ENCODE results near the gene EPB41L2. TPM values are rescaled to one million over a fixed set of nuclear protein-coding genes. Genes with fewer than 3 reads are reported as not detected.

The EPB41L2 gene
- total and polyA plus RNA-seq, 2 experiments from 2014 or later = 27.4 to 35.8 TPM

- Histone ChIP-seq H3K9me2 (replicated peaks; ENCODE audit: insufficient read depth) (no peaks in the 10 kb centered on the region), H3K27ac (no peak overlapping the region), H3K4me3 (no peak overlapping the region), H3K4me1 (ENCODE audit: insufficient read depth) (no peaks in the 10 kb centered on the region), H3K36me3 (replicated peaks; ENCODE audit: insufficient read depth, low read depth) (no peaks in the 10 kb centered on the region), H3K27me3 (no peaks in the 10 kb centered on the region), H4K20me1 (ENCODE audit: insufficient read depth, poor library complexity, severe bottlenecking) (no peaks in the 10 kb centered on the region), H3K79me2 (no peaks in the 10 kb centered on the region), H3K4me2 (no peak overlapping the region), H2AFZ (no peak overlapping the region), H3K9me3 (ENCODE audit: low read depth) (no peaks in the 10 kb centered on the region)
- 72% methylated on average over 1 of the region's 1 CpG for WGBS (ENCODE audit: low lambda C conversion rate, missing lambda C conversion rate)
- no peak for TF ChIP-seq EZH2phosphoT487 (IDR thresholded peaks at IDR 0.05; ENCODE audit: low read depth, severe bottlenecking, unreplicated experiment)
- TF ChIP-seq CTCF (IDR thresholded peaks at IDR 0.05; ENCODE audit: poor library complexity) = no peak
- TF ChIP-seq EZH2 (IDR thresholded peaks at IDR 0.05; ENCODE audit: borderline replicate concordance) = no peak
- DNase-seq (ENCODE audit: low spot score) = no peak
Measured at GRCh38 chr6:130846501-130846900, 216.5 kb downstream of the EPB41L2 start.

- H3K27ac ChIP-seq = no peak overlapping the region
- H2AFZ ChIP-seq = no peak overlapping the region
- H3K4me1 ChIP-seq (ENCODE audit: insufficient read depth) = no peaks in the 10 kb centered on the region
- no peaks in the 10 kb centered on the region for H4K20me1 ChIP-seq (ENCODE audit: insufficient read depth, poor library complexity, severe bottlenecking)
- no peak overlapping the region for H3K4me3 ChIP-seq
- peak; percentile 52 for DNase-seq (ENCODE audit: low spot score)
- H3K9me2 ChIP-seq (replicated peaks; ENCODE audit: insufficient read depth) = no peaks in the 10 kb centered on the region
- no peaks in the 10 kb centered on the region for H3K36me3 ChIP-seq (replicated peaks; ENCODE audit: insufficient read depth, low read depth)
- no peaks in the 10 kb centered on the region for H3K27me3 ChIP-seq
- TF ChIP-seq EZH2 (IDR thresholded peaks at IDR 0.05; ENCODE audit: borderline replicate concordance) (no peak), CTCF (IDR thresholded peaks at IDR 0.05; ENCODE audit: poor library complexity) (peak; percentile 67)
- no peak overlapping the region for H3K4me2 ChIP-seq
- 70% methylated on average over 3 of the region's 3 CpGs for WGBS (ENCODE audit: low lambda C conversion rate, missing lambda C conversion rate)
- H3K9me3 ChIP-seq (ENCODE audit: low read depth) = no peaks in the 10 kb centered on the region
- no peaks in the 10 kb centered on the region for H3K79me2 ChIP-seq
Measured at GRCh38 chr6:130843575-130844320, 219.3 kb downstream of the EPB41L2 start.

GRCh38 chr6:130841128-130841728, 221.8 kb downstream of the EPB41L2 start:
- no peak overlapping the region for H3K4me3 ChIP-seq
- WGBS (ENCODE audit: low lambda C conversion rate, missing lambda C conversion rate) = 91% methylated on average over 4 of the region's 4 CpGs
- H3K36me3 ChIP-seq (replicated peaks; ENCODE audit: insufficient read depth, low read depth) = no peaks in the 10 kb centered on the region
- TF ChIP-seq CTCF (IDR thresholded peaks at IDR 0.05; ENCODE audit: poor library complexity) (no peak), EZH2 (IDR thresholded peaks at IDR 0.05; ENCODE audit: borderline replicate concordance) (no peak), EZH2phosphoT487 (IDR thresholded peaks at IDR 0.05; ENCODE audit: low read depth, severe bottlenecking, unreplicated experiment) (no peak)
- no peaks in the 10 kb centered on the region for H3K79me2 ChIP-seq
- H3K9me3 ChIP-seq (ENCODE audit: low read depth) = no peaks in the 10 kb centered on the region
- no peaks in the 10 kb centered on the region for H3K9me2 ChIP-seq (replicated peaks; ENCODE audit: insufficient read depth)
- no peak for DNase-seq (ENCODE audit: low spot score)
- no peaks in the 10 kb centered on the region for H4K20me1 ChIP-seq (ENCODE audit: insufficient read depth, poor library complexity, severe bottlenecking)
- H2AFZ ChIP-seq = no peak overlapping the region
- no peak overlapping the region for H3K27ac ChIP-seq
- no peak overlapping the region for H3K4me2 ChIP-seq
- H3K4me1 ChIP-seq (ENCODE audit: insufficient read depth) = no peaks in the 10 kb centered on the region
- no peaks in the 10 kb centered on the region for H3K27me3 ChIP-seq
